ENCODE data around the gene CLDN1. TPM values are rescaled to one million over a fixed set of nuclear protein-coding genes. Genes with fewer than 3 reads are reported as not detected.

Gene CLDN1
- total and polyA plus RNA-seq, 2 of the 4 experiments (the other 2 are of a cell fraction) = 4.7 to 7.3 TPM

- Histone ChIP-seq H3K79me1 (ENCODE audit: low read depth in 1 of 2, low read length in 2 of 2) (peaks cover 0 to 4% of the 10 kb centered on the region in 2 experiments; a peak in 1 of 4 replicates), H3K9me3 (ENCODE audit: control insufficient read depth, insufficient read depth, low read length) (no peaks in the 10 kb centered on the region), H2BK15ac (ENCODE audit: low read depth, low read length) (peak overlapping the region; percentile 65; the same call in 1 of the 3 replicates), H4K5ac (ENCODE audit: low read depth, low read length) (no peak overlapping the region; the same call in 1 of the 2 replicates), H2BK20ac (ENCODE audit: low read depth, low read length) (peak overlapping the region; percentile 99), H3K4me2 (ENCODE audit: low read depth, low read length) (no peak overlapping the region), H3K56ac (ENCODE audit: extremely low read depth, insufficient read depth, low read length) (no peak overlapping the region), H3K14ac (replicated peaks; ENCODE audit: low read depth, low read length) (0 out of 2 replicates have a peak overlapping the region, but pooled peaks have one; percentile 34), H2BK5ac (ENCODE audit: low read depth, low read length, poor library complexity, severe bottlenecking) (peak overlapping the region; percentile 96), H2AFZ (replicated peaks; ENCODE audit: low read length, poor library complexity) (no peak overlapping the region), H3K27ac (ENCODE audit: insufficient read depth, low read length) (no peak overlapping the region), H3K23ac (ENCODE audit: low read depth, low read length) (no peak overlapping the region; the same call in 1 of the 2 replicates), H3K9me1 (ENCODE audit: insufficient read depth, low read length) (peaks cover 7% of the 10 kb centered on the region), H4K8ac (ENCODE audit: low read depth in 2 of 2, low read length in 2 of 2) (peak overlapping the region in 1 of 2 experiments; percentile 24; a peak in 2 of 4 replicates), H3K36me3 (ENCODE audit: control insufficient read depth, insufficient read depth, low read length) (no peaks in the 10 kb centered on the region), H3K27me3 (ENCODE audit: control insufficient read depth, insufficient read depth, low read length) (no peaks in the 10 kb centered on the region), H3K4me3 (ENCODE audit: insufficient read depth, low read depth, low read length) (no peak overlapping the region), H3K18ac (ENCODE audit: low read depth, low read length) (peak overlapping the region; percentile 37; the same call in 1 of the 2 replicates), H4K20me1 (ENCODE audit: insufficient read depth, low read length) (no peaks in the 10 kb centered on the region), H3K9ac (ENCODE audit: low read depth, low read length) (no peak overlapping the region), H4K91ac (ENCODE audit: insufficient read depth, low read depth, low read length) (no peak overlapping the region), H3K4me1 (ENCODE audit: control insufficient read depth, insufficient read depth, low read length) (peaks cover 12% of the 10 kb centered on the region), H3K4ac (ENCODE audit: low read depth, low read length) (peak overlapping the region; percentile 95; the same call in 1 of the 2 replicates), H2AK9ac (replicated peaks; ENCODE audit: low read depth, low read length, poor library complexity) (no peak overlapping the region), H2BK120ac (ENCODE audit: low read depth, low read length) (peak overlapping the region; percentile 99), H2AK5ac (ENCODE audit: low read depth, low read length) (no peak overlapping the region)
- ChIA-PET POLR2A (ENCODE audit: unreplicated experiment) (no interaction called here), CTCF (interaction anchor here (1.2 kb wide), 1 partner anchor 12 kb away, joined by 4 read pairs; no protein-coding TSS in a partner anchor)
- ATAC-seq (ENCODE audit: low read depth) (no peak), DNase-seq (peak; percentile 60)
- WGBS, 2 experiments (ENCODE audit: extremely low coverage in 2 of 2, insufficient read length in 1 of 2) = no CpG with 5 or more reads among the region's 4 CpGs
- intact Hi-C loops (cut with micrococcal nuclease) = loop anchor here (10.0 kb wide), 1 partner anchor 368 kb away; no protein-coding TSS in a partner anchor
- in situ Hi-C loops (cut with MboI; ENCODE audit: low sequenced_read_pairs) = no loop called here
- TF ChIP-seq, protein P1, sequence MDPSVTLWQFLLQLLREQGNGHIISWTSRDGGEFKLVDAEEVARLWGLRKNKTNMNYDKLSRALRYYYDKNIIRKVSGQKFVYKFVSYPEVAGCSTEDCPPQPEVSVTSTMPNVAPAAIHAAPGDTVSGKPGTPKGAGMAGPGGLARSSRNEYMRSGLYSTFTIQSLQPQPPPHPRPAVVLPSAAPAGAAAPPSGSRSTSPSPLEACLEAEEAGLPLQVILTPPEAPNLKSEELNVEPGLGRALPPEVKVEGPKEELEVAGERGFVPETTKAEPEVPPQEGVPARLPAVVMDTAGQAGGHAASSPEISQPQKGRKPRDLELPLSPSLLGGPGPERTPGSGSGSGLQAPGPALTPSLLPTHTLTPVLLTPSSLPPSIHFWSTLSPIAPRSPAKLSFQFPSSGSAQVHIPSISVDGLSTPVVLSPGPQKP (IDR thresholded peaks at IDR 0.05; ENCODE audit: borderline replicate concordance, low read depth, low read length) = no peak
- TF ChIP-seq, protein P2, sequence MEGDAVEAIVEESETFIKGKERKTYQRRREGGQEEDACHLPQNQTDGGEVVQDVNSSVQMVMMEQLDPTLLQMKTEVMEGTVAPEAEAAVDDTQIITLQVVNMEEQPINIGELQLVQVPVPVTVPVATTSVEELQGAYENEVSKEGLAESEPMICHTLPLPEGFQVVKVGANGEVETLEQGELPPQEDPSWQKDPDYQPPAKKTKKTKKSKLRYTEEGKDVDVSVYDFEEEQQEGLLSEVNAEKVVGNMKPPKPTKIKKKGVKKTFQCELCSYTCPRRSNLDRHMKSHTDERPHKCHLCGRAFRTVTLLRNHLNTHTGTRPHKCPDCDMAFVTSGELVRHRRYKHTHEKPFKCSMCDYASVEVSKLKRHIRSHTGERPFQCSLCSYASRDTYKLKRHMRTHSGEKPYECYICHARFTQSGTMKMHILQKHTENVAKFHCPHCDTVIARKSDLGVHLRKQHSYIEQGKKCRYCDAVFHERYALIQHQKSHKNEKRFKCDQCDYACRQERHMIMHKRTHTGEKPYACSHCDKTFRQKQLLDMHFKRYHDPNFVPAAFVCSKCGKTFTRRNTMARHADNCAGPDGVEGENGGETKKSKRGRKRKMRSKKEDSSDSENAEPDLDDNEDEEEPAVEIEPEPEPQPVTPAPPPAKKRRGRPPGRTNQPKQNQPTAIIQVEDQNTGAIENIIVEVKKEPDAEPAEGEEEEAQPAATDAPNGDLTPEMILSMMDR (conservative IDR thresholded peaks at IDR 0.05; ENCODE audit: low read depth, low read length) = no peak
- no peak for TF ChIP-seq USF2 (IDR thresholded peaks at IDR 0.05; ENCODE audit: low read depth, low read length)
- TF ChIP-seq CHD1 (IDR thresholded peaks at IDR 0.05; ENCODE audit: low read depth, low read length) = no peak
- no peak for TF ChIP-seq MAZ (IDR thresholded peaks at IDR 0.05; ENCODE audit: borderline replicate concordance, low read depth, low read length)
- TF ChIP-seq FOS (IDR thresholded peaks at IDR 0.05; ENCODE audit: low read depth, low read length) = no peak
- TF ChIP-seq NFE2L2 (IDR thresholded peaks at IDR 0.05; ENCODE audit: low read depth, low read length) = no peak
- TF ChIP-seq RAD21 (IDR thresholded peaks at IDR 0.05; ENCODE audit: low read length) = no peak
- TF ChIP-seq RFX5 (IDR thresholded peaks at IDR 0.05; ENCODE audit: low read depth, low read length) = no peak
- no peak for TF ChIP-seq RCOR1 (IDR thresholded peaks at IDR 0.05; ENCODE audit: insufficient replicate concordance, low read length)
- TF ChIP-seq CEBPB (IDR thresholded peaks at IDR 0.05; ENCODE audit: low read depth, low read length) = no peak
- TF ChIP-seq SMC3 (IDR thresholded peaks at IDR 0.05; ENCODE audit: low read depth, low read length) = no peak
- no peak for TF ChIP-seq MAFK (IDR thresholded peaks at IDR 0.05; ENCODE audit: low read depth, low read length)
- BruUV-seq (replicated peaks) = no TSS peak
- dilution Hi-C loops (cut with HindIII; ENCODE audit: low sequenced_read_pairs, unreplicated experiment) = no loop called here
Observed at GRCh38 chr3:190326930-190327329, 4.7 kb upstream of the CLDN1 start.

Data from IMR-90 (cell line).